Measurements from ENCODE around the gene TRIP12. TPM values are rescaled to one million over a fixed set of nuclear protein-coding genes. Genes with fewer than 3 reads are reported as not detected.

Gene TRIP12
- total and polyA plus RNA-seq, 2 donors (not counting 3 experiments of a cell fraction or from before 2014, with no cell fraction given) = 53.8 to 278 TPM

- Histone ChIP-seq H3K9ac (replicated peaks; ENCODE audit: extremely low read depth, insufficient read depth, low read length) (no peak overlapping the region), H3K36me3 (ENCODE audit: control insufficient read depth in 2 of 2, extremely low read depth in 1 of 2, insufficient read depth in 2 of 2, low read length in 2 of 2) (peaks cover 2 to 6% of the 10 kb centered on the region in 2 experiments), H3K9me1 (replicated peaks; ENCODE audit: control insufficient read depth, extremely low read depth, insufficient read depth, low read length) (no peaks in the 10 kb centered on the region), H3K27me3 (ENCODE audit: control insufficient read depth in 2 of 2, insufficient read depth in 2 of 2, low read length in 2 of 2) (no peaks in the 10 kb centered on the region), H3K4me3 (replicated peaks in 1 of 3; ENCODE audit: insufficient read depth in 1 of 3, low read depth in 1 of 3, low read length in 3 of 3) (no peak overlapping the region), H3K4me2 (ENCODE audit: insufficient read depth, low read length) (no peak overlapping the region), H3K9me3 (replicated peaks; ENCODE audit: control insufficient read depth, insufficient read depth, low read length) (no peaks in the 10 kb centered on the region), H3K79me2 (ENCODE audit: control insufficient read depth, insufficient read depth, low read length) (peaks cover 85% of the 10 kb centered on the region), H4K20me1 (replicated peaks; ENCODE audit: control insufficient read depth, extremely low read depth, insufficient read depth, low read length) (peaks cover 25% of the 10 kb centered on the region), H3K4me1 (ENCODE audit: control insufficient read depth, extremely low read depth, insufficient read depth, low read length) (peaks cover 10% of the 10 kb centered on the region), H2AFZ (ENCODE audit: low read depth, low read length) (no peak overlapping the region), H3K27ac (ENCODE audit: insufficient read depth, low read depth, low read length) (no peak overlapping the region)
- no peak for DNase-seq (ENCODE audit: low read depth, low spot score)
- BruUV-seq (replicated peaks) = no TSS peak
- dilution Hi-C loops (cut with MboI; ENCODE audit: extremely low pct_ligation_motif_present, low sequenced_read_pairs) = no loop called here
- ChIA-PET CTCF (interaction anchor here (1.3 kb wide), 1 partner anchor 116 kb away, joined by 3 read pairs; no protein-coding TSS in a partner anchor), POLR2A (no interaction called here)
- TF ChIP-seq CTCF (IDR thresholded peaks at IDR 0.05; ENCODE audit: extremely low read depth in 1 of 2, insufficient read depth in 1 of 2, low read depth in 1 of 2, low read length in 2 of 2) = no peak
- no peak for TF ChIP-seq POLR2A (IDR thresholded peaks at IDR 0.05; ENCODE audit: low read depth, low read length)
- TF ChIP-seq EZH2 (IDR thresholded peaks at IDR 0.05; ENCODE audit: borderline replicate concordance, low read depth, low read length, severe bottlenecking) = no peak
- TF ChIP-seq GATA2 (IDR thresholded peaks at IDR 0.05; ENCODE audit: insufficient read depth, insufficient read length, low read depth, low read length) = no peak
- TF ChIP-seq JUN (IDR thresholded peaks at IDR 0.05; ENCODE audit: borderline replicate concordance, insufficient read depth, insufficient read length, low read depth) = no peak
- TF ChIP-seq MYC (IDR thresholded peaks at IDR 0.05; ENCODE audit: low read depth, low read length) = no peak
- TF ChIP-seq MAX (IDR thresholded peaks at IDR 0.05; ENCODE audit: insufficient read depth, insufficient read length) = no peak
- no peak for TF ChIP-seq FOS (IDR thresholded peaks at IDR 0.05; ENCODE audit: borderline replicate concordance, insufficient read depth, low read length)
- intact Hi-C loops (cut with micrococcal nuclease) = no loop called here
- no peak for FAIRE-seq
Measured at GRCh38 chr2:229917793-229918192, 4.0 kb downstream of the TRIP12 start.
